ENCODE measurements around the gene RFLNA.

RFLNA gene

GRCh38 chr12:124361996-124362395, 67.1 kb downstream of the RFLNA start:
- DNase-seq = no peak

- no peak for DNase-seq
These were observed 68.6 kb downstream of the RFLNA start for GRCh38 chr12:124363353-124363965.

DNA sequence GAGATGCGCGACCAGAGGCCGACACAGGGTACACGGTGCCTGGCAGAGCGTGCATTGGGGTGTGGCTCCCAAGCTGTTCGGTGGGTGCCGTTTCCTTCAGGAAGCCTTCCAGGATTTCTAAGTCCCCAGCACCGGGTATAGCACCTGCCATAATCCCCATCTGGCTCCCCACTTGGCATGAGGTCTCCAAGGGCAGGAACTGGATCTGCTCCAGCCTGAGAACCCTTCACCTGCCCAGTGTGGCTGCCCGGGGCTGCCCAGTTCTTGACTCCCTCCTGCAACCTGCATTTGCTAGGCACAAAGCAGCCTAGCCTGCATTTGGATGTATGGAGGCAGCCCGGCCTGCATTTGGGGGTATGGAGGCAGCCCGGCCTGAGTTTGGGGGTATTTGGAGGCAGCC, 69.7 kb downstream of the RFLNA start:
- no peak for DNase-seq

Measured in hematopoietic multipotent progenitor cell treated with erythropoietin and hydrocortisone succinate and interleukin-3 and kit ligand, for 4 days (in vitro differentiated cells).